Forelimb muscle (tissue), 1 donor: ENCODE measurements around the gene PRX. TPM values are rescaled to one million over a fixed set of nuclear protein-coding genes. Genes with fewer than 3 reads are reported as not detected.
"Not testable (repeated sequence)": the region's sequence is repeated elsewhere in the genome, so short reads cannot be mapped to it uniquely, and the experiment has no call there.

Experiments
- DNase-seq: peaks from one replicate; pipeline ENCODE4 v3.0.0-alpha.2; 2013; ENCODE audit warnings: low read depth
- polyA plus RNA-seq: library from polyadenylated mRNA; unstranded; fragments of 120-200 nt; gene quantifications from one replicate; pipeline ENCODE4 v1.2.1, GENCODE V29; 2013; ENCODE audit not compliant: insufficient read length

PRX gene
- 7.7 TPM for polyA plus RNA-seq

- no peak for DNase-seq
Observed at GRCh38 chr19:40413291-40413845, at the start of gene PRX. PRX (minus strand) TSS chr19:40413378; CDS start chr19:40407932, 5,446 bp downstream.

GRCh38 chr19:40461669-40462221 lies 48.6 kb upstream of the PRX start:
- no peak for DNase-seq

GRCh38 chr19:40460185-40460584 lies 47.0 kb upstream of the PRX start:
- no peak for DNase-seq

- DNase-seq: no peak
Observed at GRCh38 chr19:40458597-40458974, 45.4 kb upstream of the PRX start.

- DNase-seq: no peak
Observed at GRCh38 chr19:40457953-40458596, 44.9 kb upstream of the PRX start.

- DNase-seq: no peak
Observed at GRCh38 chr19:40457048-40457447, 43.9 kb upstream of the PRX start.

- DNase-seq: not testable (repeated sequence)
Observed at GRCh38 chr19:40453943-40454342, 40.8 kb upstream of the PRX start.

- DNase-seq: no peak
Observed at GRCh38 chr19:40453151-40453735, 40.1 kb upstream of the PRX start.

GRCh38 chr19:40452016-40452415 lies 38.8 kb upstream of the PRX start:
- no peak for DNase-seq

GRCh38 chr19:40450664-40451063 lies 37.5 kb upstream of the PRX start:
- no peak for DNase-seq

GRCh38 chr19:40449506-40449905 lies 36.3 kb upstream of the PRX start:
- DNase-seq: no peak

GRCh38 chr19:40446263-40446784 lies 33.1 kb upstream of the PRX start:
- no peak for DNase-seq

- DNase-seq: no peak
Observed at GRCh38 chr19:40445780-40446262, 32.6 kb upstream of the PRX start.

GRCh38 chr19:40444825-40445312 lies 31.7 kb upstream of the PRX start:
- DNase-seq: no peak

GRCh38 chr19:40444000-40444824 lies 31.0 kb upstream of the PRX start, which contains the start of gene SERTAD3:
SERTAD3 (minus strand) TSS chr19:40444335; CDS start chr19:40442080, 2,255 bp downstream.
- DNase-seq: peak; percentile 88

GRCh38 chr19:40443131-40443999 lies 30.2 kb upstream of the PRX start:
- DNase-seq: peak; percentile 95

GRCh38 chr19:40442328-40443130 lies 29.4 kb upstream of the PRX start:
- no peak for DNase-seq

GRCh38 chr19:40441719-40442253 lies 28.6 kb upstream of the PRX start:
- no peak for DNase-seq

- DNase-seq: no peak
Observed at GRCh38 chr19:40438284-40438683, 25.1 kb upstream of the PRX start.
